ENCODE measurements around the gene ZNF569. TPM values are rescaled to one million over a fixed set of nuclear protein-coding genes. Genes with fewer than 3 reads are reported as not detected.

ZNF569 gene
- total RNA-seq = 0.11 TPM

DNA sequence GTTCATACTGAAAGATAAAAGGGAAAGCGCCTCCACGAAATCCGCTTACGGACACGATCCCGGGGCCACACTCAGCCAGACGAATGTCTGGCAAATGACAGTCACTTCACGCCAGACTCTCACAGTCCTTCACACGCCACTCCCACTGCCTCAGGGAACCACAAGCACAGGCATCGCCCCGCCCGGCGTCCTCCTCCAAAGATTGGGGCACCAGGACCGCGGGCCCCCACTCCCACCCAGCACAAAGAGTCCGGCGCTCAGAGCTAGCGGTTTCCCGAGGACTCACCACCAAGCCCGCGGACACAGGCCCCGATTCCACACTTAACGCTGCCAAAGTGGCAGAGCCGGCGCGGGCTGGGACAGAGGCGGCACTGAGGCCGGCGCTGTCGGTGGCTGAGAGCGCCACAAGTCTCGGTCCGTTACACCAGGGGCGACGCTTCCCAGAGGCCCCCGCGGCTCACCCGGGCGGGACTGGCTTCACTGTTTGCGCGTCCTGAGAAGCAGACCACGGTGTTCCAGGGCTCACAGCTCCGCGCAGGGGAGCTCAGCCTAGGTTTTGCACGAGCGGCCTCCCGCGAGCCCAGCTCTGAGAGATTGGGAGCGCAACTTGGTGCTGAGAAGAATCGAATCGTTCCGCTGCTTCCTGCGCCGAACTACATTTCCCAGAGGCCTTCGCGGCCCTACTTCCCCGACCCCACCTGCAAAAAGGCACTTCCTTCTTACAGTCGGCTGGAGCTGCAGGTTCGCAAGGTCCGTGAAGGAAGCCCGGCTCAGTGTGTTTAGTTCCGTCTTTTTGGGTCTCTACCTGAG is at the start of gene ZNF569:
TSS of gene ZNF569 (minus strand) at position 647 of the 810 bp plus-strand sequence. CDS start 22,523 bp downstream, outside the sequence.
- intact Hi-C loops (cut with DNase I) = loop anchor here (2.0 to 10.0 kb wide), 7 partner anchors 96 to 782 kb away; partner anchors contain the start of genes ZNF383, ZNF420, ZNF527 and ZNF540
- H3K27me3 ChIP-seq = no peaks in the 10 kb centered on the region

DNA sequence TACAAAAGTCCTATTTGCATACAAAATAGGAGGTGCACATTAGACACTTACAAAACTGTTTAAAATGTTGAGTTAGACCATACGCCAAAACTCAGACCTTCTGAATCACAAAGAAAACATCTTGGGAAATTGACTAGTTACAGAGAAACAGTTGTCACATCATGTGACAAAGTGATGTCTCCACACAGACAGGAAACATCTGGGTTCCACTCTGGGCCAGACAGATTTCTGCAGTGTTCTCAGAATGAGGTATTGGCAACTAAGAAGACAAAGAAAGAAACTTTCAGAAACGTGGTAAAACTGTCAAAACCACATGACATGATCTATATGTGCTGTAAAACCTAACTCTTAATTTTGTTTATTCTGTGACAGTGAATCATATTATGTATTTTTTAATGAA is 46.2 kb upstream of the ZNF569 start:
- TF ChIP-seq, protein P1, sequence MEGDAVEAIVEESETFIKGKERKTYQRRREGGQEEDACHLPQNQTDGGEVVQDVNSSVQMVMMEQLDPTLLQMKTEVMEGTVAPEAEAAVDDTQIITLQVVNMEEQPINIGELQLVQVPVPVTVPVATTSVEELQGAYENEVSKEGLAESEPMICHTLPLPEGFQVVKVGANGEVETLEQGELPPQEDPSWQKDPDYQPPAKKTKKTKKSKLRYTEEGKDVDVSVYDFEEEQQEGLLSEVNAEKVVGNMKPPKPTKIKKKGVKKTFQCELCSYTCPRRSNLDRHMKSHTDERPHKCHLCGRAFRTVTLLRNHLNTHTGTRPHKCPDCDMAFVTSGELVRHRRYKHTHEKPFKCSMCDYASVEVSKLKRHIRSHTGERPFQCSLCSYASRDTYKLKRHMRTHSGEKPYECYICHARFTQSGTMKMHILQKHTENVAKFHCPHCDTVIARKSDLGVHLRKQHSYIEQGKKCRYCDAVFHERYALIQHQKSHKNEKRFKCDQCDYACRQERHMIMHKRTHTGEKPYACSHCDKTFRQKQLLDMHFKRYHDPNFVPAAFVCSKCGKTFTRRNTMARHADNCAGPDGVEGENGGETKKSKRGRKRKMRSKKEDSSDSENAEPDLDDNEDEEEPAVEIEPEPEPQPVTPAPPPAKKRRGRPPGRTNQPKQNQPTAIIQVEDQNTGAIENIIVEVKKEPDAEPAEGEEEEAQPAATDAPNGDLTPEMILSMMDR (IDR thresholded peaks at IDR 0.05) = no peak
- no peak for DNase-seq (ENCODE audit: low spot score in 2 of 2)
- no peaks in the 10 kb centered on the region for H3K4me1 ChIP-seq
- peaks cover 0 to 53% of the 10 kb centered on the region in 2 donors for H3K9me3 ChIP-seq
- no peak overlapping the region for H3K4me3 ChIP-seq
- no peak overlapping the region for H3K27ac ChIP-seq
- intact Hi-C loops (cut with DNase I) = no loop called here
- no peaks in the 10 kb centered on the region for H3K27me3 ChIP-seq
- peaks cover 47 to 83% of the 10 kb centered on the region in 2 donors for H3K36me3 ChIP-seq

More for the DNA sequence above, at the start of gene ZNF569:
- Histone ChIP-seq H3K9me3 (peaks cover 6 to 40% of the 10 kb centered on the region in 2 donors), H3K4me1 (peaks cover 6 to 7% of the 10 kb centered on the region in 2 donors), H3K36me3 (peaks cover 20 to 37% of the 10 kb centered on the region in 2 donors), H3K4me3 (peak within 1 kb of the TSS; percentile 71 to 83), H3K27ac (peak within 1 kb of the TSS; percentile 92 to 95)
- TF ChIP-seq, protein P1 (IDR thresholded peaks at IDR 0.05) = no peak
- DNase-seq (ENCODE audit: low spot score in 2 of 2) = peak; percentile 68 to 94

DNA sequence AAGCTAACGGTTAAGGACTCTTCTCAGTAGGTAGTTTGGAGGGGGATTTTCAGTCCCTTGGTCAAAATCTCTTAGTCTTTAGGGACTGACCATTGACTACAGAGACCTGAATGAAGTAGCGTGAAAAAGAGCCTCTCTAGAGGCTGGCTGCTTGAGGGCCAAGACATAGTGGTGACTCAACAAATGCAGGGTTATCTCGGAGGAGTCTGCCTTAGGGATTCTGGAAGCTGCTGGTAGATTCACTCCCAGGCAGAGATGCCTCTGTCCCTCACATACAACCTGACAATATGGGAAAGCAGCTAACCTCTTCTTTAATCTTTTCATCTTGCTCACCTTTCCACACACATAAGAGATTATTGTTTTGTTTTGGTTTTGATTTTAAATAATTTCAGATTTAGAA is 44.6 kb upstream of the ZNF569 start:
- Histone ChIP-seq H3K27ac (no peak overlapping the region), H3K36me3 (peaks cover 39 to 70% of the 10 kb centered on the region in 2 donors), H3K9me3 (peaks cover 0 to 37% of the 10 kb centered on the region in 2 donors), H3K4me1 (no peaks in the 10 kb centered on the region), H3K27me3 (no peaks in the 10 kb centered on the region), H3K4me3 (no peak overlapping the region)
- intact Hi-C loops (cut with DNase I) = no loop called here
- DNase-seq (ENCODE audit: low spot score in 2 of 2) = no peak
- TF ChIP-seq, protein P1 (IDR thresholded peaks at IDR 0.05) = no peak

DNA sequence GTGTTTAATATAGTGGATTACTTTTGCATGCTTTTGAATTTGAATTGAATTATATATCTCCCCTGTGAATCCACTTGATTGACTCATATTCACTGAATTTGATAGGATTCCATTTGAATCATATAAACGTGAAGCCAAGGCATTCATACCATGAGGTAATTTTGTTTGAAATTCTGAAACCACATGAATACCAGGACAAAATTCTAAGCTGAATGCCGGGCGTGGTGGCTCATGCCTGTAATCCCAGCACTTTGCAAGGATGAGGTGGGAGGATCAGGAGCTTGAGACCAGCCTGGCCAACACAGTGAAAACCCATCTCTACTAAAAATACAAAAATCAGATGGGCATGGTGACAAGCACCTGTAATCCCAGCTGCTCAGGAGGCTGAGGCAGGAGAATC is 43.9 kb upstream of the ZNF569 start:
- TF ChIP-seq, protein P1 (IDR thresholded peaks at IDR 0.05) = no peak
- H3K36me3 ChIP-seq = peaks cover 33 to 63% of the 10 kb centered on the region in 2 donors
- peaks cover 0 to 31% of the 10 kb centered on the region in 2 donors for H3K9me3 ChIP-seq
- H3K27me3 ChIP-seq = no peaks in the 10 kb centered on the region
- intact Hi-C loops (cut with DNase I) = no loop called here
- H3K4me3 ChIP-seq = no peak overlapping the region
- no peak for DNase-seq (ENCODE audit: low spot score in 2 of 2)
- no peaks in the 10 kb centered on the region for H3K4me1 ChIP-seq
- H3K27ac ChIP-seq = no peak overlapping the region

DNA sequence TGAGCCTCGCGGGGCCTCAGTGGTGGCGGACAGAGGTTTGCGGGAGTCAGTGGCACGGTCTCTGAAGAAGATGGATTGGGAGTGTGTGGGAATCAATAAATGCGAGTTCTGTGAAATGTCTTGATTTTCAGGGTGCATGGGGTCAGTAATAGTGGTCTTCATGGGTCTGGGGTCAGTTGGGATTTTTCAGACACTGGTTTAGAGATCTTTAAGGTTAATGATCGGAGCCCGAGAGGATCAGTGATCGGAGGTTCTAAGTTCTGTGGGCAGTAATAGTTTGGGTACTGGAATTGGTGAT is 39.9 kb upstream of the ZNF569 start:
- H3K4me3 ChIP-seq = peak overlapping the region; percentile 75 to 88
- DNase-seq (ENCODE audit: low spot score in 2 of 2) = no peak
- H3K9me3 ChIP-seq = peaks cover 0 to 8% of the 10 kb centered on the region in 2 donors
- peaks cover 0 to 4% of the 10 kb centered on the region in 2 donors for H3K4me1 ChIP-seq
- TF ChIP-seq, protein P1 (IDR thresholded peaks at IDR 0.05) = no peak
- peaks cover 8 to 30% of the 10 kb centered on the region in 2 donors for H3K36me3 ChIP-seq
- intact Hi-C loops (cut with DNase I) = loop anchor here (2.0 to 10.0 kb wide), 3 partner anchors 88 to 192 kb away; partner anchors contain the start of genes ZFP30, ZNF540 and ZNF571
- H3K27me3 ChIP-seq = no peaks in the 10 kb centered on the region
- H3K27ac ChIP-seq = peak overlapping the region; percentile 82 to 98

Data from ascending aorta (tissue), 2 donors.